Trophoblast cell (in vitro differentiated cells and primary cell): ENCODE data around the gene CCDC12.

ENCODE experiments used
- DNase-seq, 2 donors: peaks; one replicate each; pipeline ENCODE4 v3.0.0-alpha.2; 2016
- H2AFZ ChIP-seq: 2 replicates; pipeline ENCODE4 v1.6.1; 2013; ENCODE audit warnings: low read length, moderate library complexity, mild to moderate bottlenecking; ENCODE audit not compliant: insufficient read depth, poor library complexity
- H2AK5ac ChIP-seq: 2 replicates; pipeline ENCODE4 v1.6.1; 2013; ENCODE audit warnings: mild to moderate bottlenecking, low read length
- H2BK120ac ChIP-seq: 2 replicates; pipeline ENCODE4 v1.6.1; 2013; ENCODE audit warnings: low read length, mild to moderate bottlenecking, moderate library complexity; ENCODE audit not compliant: insufficient read depth, poor library complexity
- H2BK12ac ChIP-seq: 2 replicates; pipeline ENCODE4 v1.6.1; 2013; ENCODE audit warnings: mild to moderate bottlenecking, low read length, moderate library complexity
- H2BK5ac ChIP-seq: 2 replicates; pipeline ENCODE4 v1.6.1; 2013; ENCODE audit warnings: low read length, low read depth, moderate library complexity, mild to moderate bottlenecking; ENCODE audit not compliant: poor library complexity
- H3K14ac ChIP-seq: 2 replicates; pipeline ENCODE4 v1.6.1; 2013; ENCODE audit warnings: mild to moderate bottlenecking, low read length
- H3K18ac ChIP-seq: 2 replicates; pipeline ENCODE4 v1.6.1; 2013; ENCODE audit warnings: mild to moderate bottlenecking, low read length
- H3K23ac ChIP-seq: 2 replicates; pipeline ENCODE4 v1.6.1; 2013; ENCODE audit warnings: low read length
- H3K27ac ChIP-seq: 2 replicates; pipeline ENCODE4 v1.5.1; 2013; ENCODE audit warnings: low read depth, mild to moderate bottlenecking, inconsistent platforms, low read length, moderate library complexity
- H3K27me3 ChIP-seq: 2 replicates; pipeline ENCODE4 v1.6.1; 2013; ENCODE audit warnings: inconsistent platforms, mild to moderate bottlenecking, low read length, moderate library complexity; ENCODE audit not compliant: insufficient read depth
- H3K36me3 ChIP-seq, 2 experiments: 1 replicate in 1 of 2; 2 replicates in 1 of 2; pipeline ENCODE4 v1.6.1; 2013; ENCODE audit warnings: low read length in 2 of 2, mild to moderate bottlenecking in 2 of 2, moderate library complexity in 1 of 2; ENCODE audit not compliant: insufficient read depth in 2 of 2, control insufficient read depth in 1 of 2
- H3K4ac ChIP-seq: 2 replicates; pipeline ENCODE4 v1.6.1; 2013; ENCODE audit warnings: low read depth, mild to moderate bottlenecking, low read length, moderate library complexity
- H3K4me1 ChIP-seq, 2 experiments: 1 replicate in 1 of 2; 2 replicates in 1 of 2; pipeline ENCODE4 v1.6.1; 2013; ENCODE audit warnings: low read length in 2 of 2, mild to moderate bottlenecking in 2 of 2, moderate library complexity in 1 of 2; ENCODE audit not compliant: insufficient read depth in 2 of 2, control insufficient read depth in 1 of 2
- H3K4me2 ChIP-seq: 2 replicates; pipeline ENCODE4 v1.6.1; 2013; ENCODE audit warnings: inconsistent platforms, mild to moderate bottlenecking, low read length, moderate library complexity
- H3K4me3 ChIP-seq: 2 replicates; pipeline ENCODE4 v1.5.1; 2013; ENCODE audit warnings: mild to moderate bottlenecking, low read depth, low read length, inconsistent platforms
- H3K79me1 ChIP-seq: one replicate; pipeline ENCODE4 v1.6.1; 2013; ENCODE audit warnings: low read length
- H3K79me2 ChIP-seq: 2 replicates; pipeline ENCODE4 v1.6.1; 2013; ENCODE audit warnings: low read length, mild to moderate bottlenecking; ENCODE audit not compliant: control insufficient read depth, insufficient read depth, poor library complexity
- H3K9ac ChIP-seq: 2 replicates; pipeline ENCODE4 v1.6.1; 2013; ENCODE audit warnings: mild to moderate bottlenecking, low read length
- H3K9me3 ChIP-seq: 2 replicates; pipeline ENCODE4 v1.6.1; 2013; ENCODE audit warnings: low read depth, mild to moderate bottlenecking, control low read depth, inconsistent platforms, low read length; ENCODE audit not compliant: insufficient read depth
- H4K12ac ChIP-seq: 2 replicates; pipeline ENCODE4 v1.6.1; 2013; ENCODE audit warnings: low read depth, mild to moderate bottlenecking, low read length, moderate library complexity
- H4K8ac ChIP-seq: 2 replicates; pipeline ENCODE4 v1.6.1; 2013; ENCODE audit warnings: low read depth, mild to moderate bottlenecking, low read length, moderate library complexity
- H4K91ac ChIP-seq: one replicate; pipeline ENCODE4 v1.6.1; 2013; ENCODE audit warnings: low read depth, mild to moderate bottlenecking, low read length, moderate library complexity
- WGBS: extraction: QIAGEN DNeasy Blood & Tissue Kit; methylation state at CpG from one replicate; pipeline ENCODE4 v1.1.7; 2013; ENCODE audit warnings: missing lambda C conversion rate; ENCODE audit not compliant: insufficient read length, insufficient coverage; ENCODE audit errors: extremely low coverage; 5-methylcytosine and 5-hydroxymethylcytosine counted together

CCDC12 gene

DNA sequence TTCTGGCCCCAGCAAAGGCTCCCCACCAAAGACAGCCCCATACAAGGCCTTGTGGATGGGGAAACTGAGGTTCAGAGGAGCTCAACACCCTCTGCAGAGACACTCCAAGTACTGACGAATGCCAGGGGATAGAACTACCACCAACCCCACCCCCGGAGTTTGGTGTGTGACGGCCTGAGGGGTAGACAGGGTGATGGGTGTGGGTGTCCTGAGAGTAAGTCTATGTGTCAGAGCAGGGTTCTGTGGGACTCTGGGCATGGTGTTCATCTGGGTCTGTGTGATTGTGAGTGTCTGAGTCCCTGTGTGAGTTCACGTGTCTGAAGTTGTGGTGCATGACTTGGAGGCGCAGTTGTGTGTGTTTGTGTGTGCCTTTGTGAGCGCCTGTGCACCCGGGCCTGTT lies 91.6 kb downstream of the CCDC12 start:
- no peak for DNase-seq
- Histone ChIP-seq H2AFZ (no peak overlapping the region), H4K8ac (no peak overlapping the region), H3K4me3 (no peak overlapping the region), H3K9ac (no peak overlapping the region), H3K79me2 (peaks cover 2% of the 10 kb centered on the region), H2BK120ac (no peak overlapping the region), H3K79me1 (peaks cover 5% of the 10 kb centered on the region), H3K27me3 (peaks cover 13% of the 10 kb centered on the region), H3K4ac (no peak overlapping the region), H4K91ac (no peak overlapping the region), H3K18ac (no peak overlapping the region), H2BK5ac (no peak overlapping the region), H3K27ac (no peak overlapping the region), H3K36me3 (no peaks in the 10 kb centered on the region), H3K23ac (no peak overlapping the region), H3K14ac (no peak overlapping the region), H4K12ac (no peak overlapping the region), H3K4me2 (peak overlapping the region; percentile 74), H2BK12ac (no peak overlapping the region), H3K9me3 (peaks cover 3% of the 10 kb centered on the region), H3K4me1 (peaks cover 6 to 20% of the 10 kb centered on the region in 2 experiments), H2AK5ac (no peak overlapping the region)
- WGBS: no CpG with 5 or more reads among the region's 7 CpGs

DNA sequence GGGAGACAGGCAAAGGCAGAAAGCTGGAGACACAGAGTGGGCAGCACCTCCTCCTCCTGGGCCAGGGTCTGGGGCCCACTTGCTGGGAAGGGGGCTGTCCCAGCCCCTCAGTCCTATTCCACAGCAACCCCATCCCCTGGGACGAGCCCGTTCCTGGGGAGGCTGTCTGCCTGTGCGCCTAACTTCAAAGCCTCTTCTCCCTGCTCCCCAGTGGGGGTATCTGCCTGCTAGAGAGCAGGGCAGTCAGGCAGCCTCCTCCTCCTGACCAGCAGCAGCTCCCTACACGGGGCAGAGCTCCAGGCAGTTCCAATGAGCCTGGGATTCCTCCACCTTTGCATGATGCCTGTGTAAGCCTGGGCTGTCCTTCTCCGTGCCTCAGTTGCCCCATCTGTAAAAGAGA lies 92.1 kb downstream of the CCDC12 start:
- no peak for DNase-seq
- Histone ChIP-seq H3K9ac (no peak overlapping the region), H4K12ac (no peak overlapping the region), H2AFZ (no peak overlapping the region), H3K27me3 (peaks cover 13% of the 10 kb centered on the region), H3K79me1 (peaks cover 5% of the 10 kb centered on the region), H3K4me3 (no peak overlapping the region), H4K91ac (no peak overlapping the region), H3K23ac (no peak overlapping the region), H3K4me1 (peaks cover 6 to 21% of the 10 kb centered on the region in 2 experiments), H3K9me3 (peaks cover 3% of the 10 kb centered on the region), H3K27ac (no peak overlapping the region), H4K8ac (no peak overlapping the region), H2BK5ac (no peak overlapping the region), H2BK12ac (no peak overlapping the region), H3K4ac (no peak overlapping the region), H2AK5ac (no peak overlapping the region), H2BK120ac (no peak overlapping the region), H3K18ac (no peak overlapping the region), H3K36me3 (no peaks in the 10 kb centered on the region), H3K79me2 (peaks cover 2% of the 10 kb centered on the region), H3K14ac (no peak overlapping the region), H3K4me2 (peak overlapping the region; percentile 74)
- no CpG with 5 or more reads among the region's 5 CpGs for WGBS

DNA sequence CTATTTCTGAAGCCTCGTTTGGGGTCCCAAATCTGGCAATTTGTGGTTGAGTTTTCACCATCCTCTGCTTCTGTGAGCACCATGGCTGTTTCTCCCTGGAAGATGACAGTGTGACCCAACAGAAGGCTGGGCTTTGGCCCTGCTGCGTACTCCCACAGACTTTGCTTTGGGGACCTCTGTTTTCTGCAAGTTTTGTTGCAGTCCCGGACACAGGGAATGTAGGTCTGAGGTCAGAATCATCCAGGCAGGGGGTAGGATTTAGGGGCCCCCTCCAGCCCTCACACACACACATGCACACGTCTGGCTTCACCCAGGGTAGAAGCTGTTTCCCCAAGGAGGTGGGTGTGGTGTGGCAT lies 92.7 kb downstream of the CCDC12 start:
- DNase-seq: no peak
- no peak overlapping the region for H2AK5ac ChIP-seq

DNA sequence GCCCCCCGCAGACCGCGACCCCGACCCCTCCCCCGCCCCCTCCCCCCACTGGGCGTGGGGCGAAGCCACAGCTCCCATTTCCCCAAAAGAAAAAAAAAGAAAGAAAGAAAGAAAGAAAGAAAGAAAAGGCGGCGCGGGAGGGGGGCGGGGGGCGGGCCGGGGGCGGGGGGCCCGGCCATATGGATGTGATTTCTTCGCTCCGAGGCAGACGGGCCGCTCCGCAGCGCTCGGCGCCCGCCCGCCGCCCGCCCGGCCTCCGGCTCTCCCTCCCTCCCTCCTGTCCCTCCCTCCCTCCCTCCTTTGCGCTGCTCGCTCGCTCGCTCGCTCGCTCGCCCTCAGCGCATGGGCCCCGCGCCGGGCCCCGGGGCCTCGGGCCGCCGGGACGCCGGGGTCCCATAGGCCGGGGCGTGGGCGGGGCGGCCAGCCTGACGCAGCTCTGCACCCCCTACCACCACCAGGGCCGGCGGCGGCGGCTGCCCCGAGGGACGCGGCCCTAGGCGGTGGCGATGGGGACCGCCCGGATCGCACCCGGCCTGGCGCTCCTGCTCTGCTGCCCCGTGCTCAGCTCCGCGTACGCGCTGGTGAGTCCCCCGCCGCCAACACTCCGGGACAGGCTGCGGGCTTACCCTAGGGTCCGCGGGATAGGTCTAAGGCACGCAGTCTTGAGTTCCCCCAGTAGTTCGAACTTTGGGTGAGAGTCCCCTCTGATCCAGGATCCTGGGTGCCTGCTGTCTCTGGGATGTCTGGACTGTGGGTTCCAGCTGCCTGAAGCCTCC lies 93.3 kb downstream of the CCDC12 start:
- Histone ChIP-seq H3K18ac (peak overlapping the region; percentile 77), H2BK120ac (no peak overlapping the region), H3K4me2 (peak overlapping the region; percentile 74), H3K79me2 (peaks cover 2% of the 10 kb centered on the region), H3K79me1 (peaks cover 5% of the 10 kb centered on the region), H4K91ac (peak overlapping the region; percentile 71), H3K4ac (peak overlapping the region; percentile 33), H3K9me3 (peaks cover 3% of the 10 kb centered on the region), H3K9ac (no peak overlapping the region), H2AFZ (peak overlapping the region; percentile 45), H3K23ac (no peak overlapping the region), H3K27me3 (peaks cover 13% of the 10 kb centered on the region), H2AK5ac (no peak overlapping the region), H3K14ac (peak overlapping the region; percentile 66), H3K27ac (no peak overlapping the region), H2BK12ac (no peak overlapping the region), H4K8ac (no peak overlapping the region), H3K4me3 (peak overlapping the region; percentile 69), H3K36me3 (no peaks in the 10 kb centered on the region), H2BK5ac (no peak overlapping the region), H3K4me1 (peaks cover 16 to 29% of the 10 kb centered on the region in 2 experiments), H4K12ac (peak overlapping the region; percentile 59)
- WGBS: no CpG with 5 or more reads among the region's 78 CpGs
- DNase-seq: peak in 1 of 2 donors; percentile 40

More for the DNA sequence above, 92.7 kb downstream of the CCDC12 start:
- no peak overlapping the region for H4K91ac ChIP-seq
- H3K23ac ChIP-seq: no peak overlapping the region
- H2BK120ac ChIP-seq: no peak overlapping the region
- no peak overlapping the region for H3K9ac ChIP-seq
- peak overlapping the region; percentile 66 for H3K14ac ChIP-seq
- H3K27me3 ChIP-seq: peaks cover 13% of the 10 kb centered on the region
- H3K4me2 ChIP-seq: peak overlapping the region; percentile 74
- H3K36me3 ChIP-seq: no peaks in the 10 kb centered on the region
- H2AFZ ChIP-seq: no peak overlapping the region
- H4K12ac ChIP-seq: no peak overlapping the region
- peaks cover 11 to 23% of the 10 kb centered on the region in 2 experiments for H3K4me1 ChIP-seq
- H3K4ac ChIP-seq: no peak overlapping the region
- H3K27ac ChIP-seq: no peak overlapping the region
- WGBS: no CpG with 5 or more reads among the region's 4 CpGs
- H4K8ac ChIP-seq: no peak overlapping the region
- H2BK12ac ChIP-seq: no peak overlapping the region
- peak overlapping the region; percentile 69 for H3K4me3 ChIP-seq
- no peak overlapping the region for H2BK5ac ChIP-seq
- peaks cover 5% of the 10 kb centered on the region for H3K79me1 ChIP-seq
- H3K9me3 ChIP-seq: peaks cover 3% of the 10 kb centered on the region
- H3K18ac ChIP-seq: peak overlapping the region; percentile 77
- peaks cover 2% of the 10 kb centered on the region for H3K79me2 ChIP-seq
